Raji (cell line): ENCODE measurements around the gene TGFA.

ENCODE experiments used
- POLR2A ChIP-seq: IDR thresholded peaks from 2 replicates; pipeline ENCODE4 v1.6.1; 2011; ENCODE audit warnings: low read depth, low read length, control low read depth; ENCODE audit not compliant: insufficient read depth

Gene TGFA

GRCh38 chr2:70496819-70497218, 56.8 kb downstream of the TGFA start:
- TF ChIP-seq POLR2A, result no peak

DNA sequence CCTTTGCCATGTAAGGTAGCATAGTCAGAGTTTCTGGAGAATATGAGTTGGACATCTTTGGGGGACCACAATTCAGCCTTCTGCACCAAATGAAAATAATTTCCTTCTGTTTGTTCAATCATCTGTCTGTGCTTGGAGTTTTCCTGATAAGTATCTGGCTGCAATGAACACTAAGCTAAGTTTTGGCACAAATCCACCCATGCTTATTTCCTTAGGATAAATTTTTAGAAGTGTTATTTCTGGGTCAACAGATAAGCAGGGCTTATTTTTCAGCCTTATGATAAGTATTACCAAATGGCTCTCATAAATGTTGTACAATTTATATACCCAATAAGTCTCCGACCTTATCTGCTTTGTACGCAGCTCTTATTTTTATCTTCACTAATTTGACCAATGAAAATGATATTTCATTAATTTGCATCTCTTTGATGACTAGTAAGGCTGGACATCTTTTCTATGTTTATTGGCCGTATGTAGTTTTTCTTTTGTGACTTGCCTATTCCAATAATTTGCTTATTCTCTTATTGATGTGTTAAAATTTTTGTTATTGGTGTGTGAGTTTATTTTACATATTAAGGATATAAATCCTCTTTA, 59.2 kb downstream of the TGFA start:
- TF ChIP-seq POLR2A, result no peak

GRCh38 chr2:70490381-70490780, 63.2 kb downstream of the TGFA start:
- no peak for TF ChIP-seq POLR2A

GRCh38 chr2:70489165-70489564, 64.5 kb downstream of the TGFA start:
- TF ChIP-seq POLR2A, result no peak

GRCh38 chr2:70484086-70484485, 69.5 kb downstream of the TGFA start:
- TF ChIP-seq POLR2A, result no peak

- TF ChIP-seq POLR2A, result no peak
These were observed 71.2 kb downstream of the TGFA start for GRCh38 chr2:70482401-70482800.

- TF ChIP-seq POLR2A, result no peak
These were observed 73.2 kb downstream of the TGFA start for GRCh38 chr2:70480468-70480867.

- no peak for TF ChIP-seq POLR2A
These were observed 73.8 kb downstream of the TGFA start for GRCh38 chr2:70479816-70480215.

- TF ChIP-seq POLR2A, result no peak
These were observed 76.2 kb downstream of the TGFA start for GRCh38 chr2:70477441-70477844.

DNA sequence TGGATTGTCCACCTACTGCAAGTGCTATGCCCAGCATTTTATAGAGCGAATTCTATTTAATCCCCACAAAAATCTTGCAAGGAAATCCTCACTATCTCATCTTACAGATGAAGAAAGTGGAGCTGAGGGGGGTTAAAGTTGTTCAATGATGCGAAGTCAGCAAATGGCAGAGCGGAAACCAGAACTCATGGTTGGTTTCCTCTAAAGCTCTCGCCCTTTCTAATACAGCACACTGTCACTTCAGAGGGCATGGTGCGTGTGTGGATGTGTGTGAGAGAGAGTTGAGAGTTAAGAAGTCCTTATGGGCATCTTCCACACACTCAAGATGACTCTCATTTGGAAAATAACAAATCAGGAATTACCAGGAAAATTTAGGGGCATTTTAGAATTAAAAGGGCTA, 78.4 kb downstream of the TGFA start:
- no peak for TF ChIP-seq POLR2A

GRCh38 chr2:70474256-70474848, 79.3 kb downstream of the TGFA start:
- no peak for TF ChIP-seq POLR2A

DNA sequence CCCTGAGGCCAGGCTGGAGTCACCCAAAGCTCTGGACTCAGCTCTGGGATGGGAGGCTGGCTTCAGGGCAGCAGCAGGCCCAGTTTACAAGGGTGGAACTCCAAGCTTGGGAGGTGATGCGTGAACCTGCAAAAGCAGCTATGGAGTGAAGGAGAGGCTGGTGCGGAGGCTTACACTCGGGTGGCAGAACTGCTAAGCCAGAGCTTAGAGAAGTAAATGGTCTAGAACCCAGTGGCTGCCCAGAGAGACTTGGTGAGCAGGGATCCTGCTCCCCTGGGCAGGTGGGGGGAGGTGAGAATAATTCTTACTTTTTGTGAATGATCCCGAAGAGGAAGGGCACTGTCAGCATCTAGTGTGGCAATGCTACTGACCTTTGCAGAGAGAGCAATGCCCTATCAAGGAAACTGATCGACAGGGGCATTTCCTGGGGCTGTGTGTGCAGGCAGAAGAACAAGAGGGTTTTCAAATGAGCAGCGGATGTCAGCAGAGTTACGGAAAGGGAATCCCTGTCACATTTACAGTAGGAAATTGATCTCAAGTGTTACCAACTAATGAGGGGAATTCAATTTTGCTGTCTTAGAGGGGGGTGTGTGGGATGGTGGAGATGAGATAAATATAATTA, 80.4 kb downstream of the TGFA start:
- no peak for TF ChIP-seq POLR2A

DNA sequence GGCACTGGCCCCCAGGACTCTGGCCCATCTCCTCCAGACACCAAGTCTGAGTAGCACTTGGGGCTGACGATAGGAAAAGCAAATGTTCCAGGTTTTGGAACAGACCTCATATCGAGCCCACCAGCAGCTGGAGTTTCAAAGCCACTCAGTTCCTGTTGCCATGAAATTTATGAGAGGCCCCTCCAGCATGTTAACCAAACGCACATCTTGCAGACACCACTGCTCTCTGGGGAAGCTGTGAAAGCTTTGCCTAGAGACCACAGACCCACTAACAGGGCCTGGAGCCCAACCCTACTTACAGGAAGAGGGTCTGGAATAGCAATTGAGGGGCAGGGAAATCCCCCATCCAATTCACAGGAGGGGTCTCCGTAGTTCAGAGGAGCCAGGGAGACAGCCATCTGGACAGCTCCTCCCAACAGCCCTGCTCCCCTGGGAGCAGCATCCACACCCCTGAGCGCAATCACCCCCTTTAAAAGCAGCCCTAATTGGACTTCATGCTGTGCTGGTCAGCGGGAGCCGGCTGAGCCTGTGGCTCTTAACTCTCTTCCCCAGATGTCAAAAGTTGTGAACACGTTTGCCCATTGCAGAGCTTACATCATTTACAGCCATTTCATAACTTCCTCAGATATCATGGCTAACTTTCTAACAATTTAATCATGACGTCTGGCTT, 81.3 kb downstream of the TGFA start:
- TF ChIP-seq POLR2A, result no peak

GRCh38 chr2:70471129-70471528, 82.5 kb downstream of the TGFA start:
- TF ChIP-seq POLR2A, result no peak

DNA sequence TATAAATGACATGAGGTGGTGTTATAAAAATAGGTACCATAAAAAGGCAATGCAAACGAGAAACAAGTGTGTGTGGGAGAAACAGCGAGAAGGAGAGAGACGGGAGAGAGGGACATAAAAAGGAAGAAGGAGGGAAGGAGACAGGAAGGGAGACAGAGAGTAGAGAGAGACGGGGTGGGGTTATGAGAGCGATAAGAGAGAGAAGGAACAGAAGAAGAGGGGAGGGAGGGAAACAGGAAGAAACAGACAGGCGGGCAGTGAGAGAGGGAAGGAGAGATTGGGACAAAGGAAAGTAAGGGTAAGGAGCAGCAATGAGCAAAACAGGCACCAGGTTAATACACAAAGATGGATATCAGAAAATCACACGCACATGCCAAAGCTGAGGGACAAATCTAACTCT, 83.7 kb downstream of the TGFA start:
- no peak for TF ChIP-seq POLR2A

- TF ChIP-seq POLR2A, result no peak
These were observed 84.2 kb downstream of the TGFA start for GRCh38 chr2:70469435-70469834.

- no peak for TF ChIP-seq POLR2A
These were observed 84.7 kb downstream of the TGFA start for GRCh38 chr2:70468878-70469277.
